Measurements from ENCODE around the gene HTRA3. TPM values are rescaled to one million over a fixed set of nuclear protein-coding genes. Genes with fewer than 3 reads are reported as not detected.

Gene HTRA3
- total RNA-seq, 1 donor from 2014 or later: 3.4 TPM

- no peaks in the 10 kb centered on the region for H3K36me3 Mint-ChIP-seq (ENCODE audit: low read depth)
- H3K4me1 Mint-ChIP-seq: no peaks in the 10 kb centered on the region
- no peak for DNase-seq (ENCODE audit: low read depth, low spot score)
- H3K9me3 Mint-ChIP-seq: no peaks in the 10 kb centered on the region
- no peaks in the 10 kb centered on the region for H3K27me3 Mint-ChIP-seq (ENCODE audit: low read depth)
- no peak overlapping the region for H3K27ac Mint-ChIP-seq (ENCODE audit: unreplicated experiment)
- no peak overlapping the region for H3K4me3 Mint-ChIP-seq
- TF ChIP-seq, protein P1, sequence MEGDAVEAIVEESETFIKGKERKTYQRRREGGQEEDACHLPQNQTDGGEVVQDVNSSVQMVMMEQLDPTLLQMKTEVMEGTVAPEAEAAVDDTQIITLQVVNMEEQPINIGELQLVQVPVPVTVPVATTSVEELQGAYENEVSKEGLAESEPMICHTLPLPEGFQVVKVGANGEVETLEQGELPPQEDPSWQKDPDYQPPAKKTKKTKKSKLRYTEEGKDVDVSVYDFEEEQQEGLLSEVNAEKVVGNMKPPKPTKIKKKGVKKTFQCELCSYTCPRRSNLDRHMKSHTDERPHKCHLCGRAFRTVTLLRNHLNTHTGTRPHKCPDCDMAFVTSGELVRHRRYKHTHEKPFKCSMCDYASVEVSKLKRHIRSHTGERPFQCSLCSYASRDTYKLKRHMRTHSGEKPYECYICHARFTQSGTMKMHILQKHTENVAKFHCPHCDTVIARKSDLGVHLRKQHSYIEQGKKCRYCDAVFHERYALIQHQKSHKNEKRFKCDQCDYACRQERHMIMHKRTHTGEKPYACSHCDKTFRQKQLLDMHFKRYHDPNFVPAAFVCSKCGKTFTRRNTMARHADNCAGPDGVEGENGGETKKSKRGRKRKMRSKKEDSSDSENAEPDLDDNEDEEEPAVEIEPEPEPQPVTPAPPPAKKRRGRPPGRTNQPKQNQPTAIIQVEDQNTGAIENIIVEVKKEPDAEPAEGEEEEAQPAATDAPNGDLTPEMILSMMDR (conservative IDR thresholded peaks at IDR 0.05): no peak
These were observed 16.6 kb downstream of the HTRA3 start for GRCh38 chr4:8285976-8286718.

- H3K27ac Mint-ChIP-seq (ENCODE audit: unreplicated experiment): no peak overlapping the region
- no peaks in the 10 kb centered on the region for H3K4me1 Mint-ChIP-seq
- H3K9me3 Mint-ChIP-seq: no peaks in the 10 kb centered on the region
- DNase-seq (ENCODE audit: low read depth, low spot score): no peak
- TF ChIP-seq, protein P1 (conservative IDR thresholded peaks at IDR 0.05): no peak
- no peaks in the 10 kb centered on the region for H3K27me3 Mint-ChIP-seq (ENCODE audit: low read depth)
- no peak overlapping the region for H3K4me3 Mint-ChIP-seq
- no peaks in the 10 kb centered on the region for H3K36me3 Mint-ChIP-seq (ENCODE audit: low read depth)
These were observed 17.3 kb downstream of the HTRA3 start for GRCh38 chr4:8286719-8287342.

GRCh38 chr4:8287343-8288280, 18.1 kb downstream of the HTRA3 start:
- no peaks in the 10 kb centered on the region for H3K9me3 Mint-ChIP-seq
- no peaks in the 10 kb centered on the region for H3K36me3 Mint-ChIP-seq (ENCODE audit: low read depth)
- H3K4me3 Mint-ChIP-seq: no peak overlapping the region
- no peaks in the 10 kb centered on the region for H3K4me1 Mint-ChIP-seq
- DNase-seq (ENCODE audit: low read depth, low spot score): no peak
- no peak overlapping the region for H3K27ac Mint-ChIP-seq (ENCODE audit: unreplicated experiment)
- H3K27me3 Mint-ChIP-seq (ENCODE audit: low read depth): no peaks in the 10 kb centered on the region
- TF ChIP-seq, protein P1 (conservative IDR thresholded peaks at IDR 0.05): no peak

- Mint-ChIP-seq H3K27ac (ENCODE audit: unreplicated experiment) (no peak overlapping the region), H3K36me3 (ENCODE audit: low read depth) (no peaks in the 10 kb centered on the region), H3K9me3 (no peaks in the 10 kb centered on the region), H3K4me1 (no peaks in the 10 kb centered on the region), H3K27me3 (ENCODE audit: low read depth) (no peaks in the 10 kb centered on the region), H3K4me3 (no peak overlapping the region)
- DNase-seq (ENCODE audit: low read depth, low spot score): no peak
- TF ChIP-seq, protein P1 (conservative IDR thresholded peaks at IDR 0.05): no peak
These were observed 19.7 kb downstream of the HTRA3 start for GRCh38 chr4:8289151-8289750.

Measured in neural crest cell (in vitro differentiated cells).